HEK293 (cell line): ENCODE measurements around the gene SERPINA6.

Source experiments
- CTCF ChIA-PET: fragments of 350-600 bp; formaldehyde crosslinking; extraction: SDS; loops from one replicate; lab custom pipeline; 2021; ENCODE audit warnings: antibody characterized with exemption; lab: Yijun Ruan, JAX
- POLR2A ChIA-PET: fragments of 300-600 bp; formaldehyde crosslinking; extraction: SDS; loops from one replicate; lab custom pipeline; 2020; ENCODE audit warnings: antibody characterized with exemption, inconsistent platforms; lab: Yijun Ruan, JAX
- H3K27ac ChIP-seq: fragments of 200-500 bp; sonication (Bioruptor generic); 2 replicates; pipeline ENCODE4 v1.5.1; 2014; ENCODE audit warnings: low read depth, low read length, control low read depth, inconsistent platforms; ENCODE audit errors: extremely low read depth
- H3K36me3 ChIP-seq, 2 experiments: fragments of 200-500 bp in 1 of 2; sonication (Bioruptor generic) in 1 of 2; 1 replicate in 1 of 2; 2 replicates in 1 of 2; pipeline ENCODE4 v1.5.1; 2014 to 2017; ENCODE audit warnings: inconsistent platforms in 2 of 2, low read length in 2 of 2; ENCODE audit not compliant: control insufficient read depth in 2 of 2, insufficient read depth in 1 of 2
- H3K4me1 ChIP-seq: fragments of 200-500 bp; sonication (Bioruptor generic); 2 replicates; pipeline ENCODE4 v1.5.1; 2014; ENCODE audit warnings: mild to moderate bottlenecking, low read length, inconsistent platforms; ENCODE audit not compliant: control insufficient read depth, insufficient read depth
- H3K4me3 ChIP-seq: 2 replicates; pipeline ENCODE4 v1.5.1; 2011; ENCODE audit warnings: low read depth, mild to moderate bottlenecking, control low read depth, low read length, moderate library complexity
- H3K9me3 ChIP-seq: fragments of 200-500 bp; sonication (Bioruptor generic); 2 replicates; pipeline ENCODE4 v1.5.1; 2014; ENCODE audit warnings: low read depth, low read length, inconsistent platforms; ENCODE audit not compliant: control insufficient read depth, insufficient read depth
- BCL11A ChIP-seq: fragments of 450-650 bp; formaldehyde crosslinking; IDR thresholded peaks from 2 replicates; pipeline ENCODE4 v1.5.1; 2016; ENCODE audit warnings: low read depth, missing biosample characterization, missing genetic modification characterization
- KLF10 ChIP-seq: fragments of 450-650 bp; IDR thresholded peaks from 2 replicates; pipeline ENCODE4 v1.5.1; 2018; ENCODE audit warnings: missing biosample characterization, mild to moderate bottlenecking, missing genetic modification characterization
- KLF7 ChIP-seq: fragments of 450-650 bp; formaldehyde crosslinking; IDR thresholded peaks from 2 replicates; pipeline ENCODE4 v1.5.1; 2016; ENCODE audit warnings: missing biosample characterization, missing genetic modification characterization, borderline replicate concordance
- MEIS1 ChIP-seq: sonication (generic); formaldehyde crosslinking; IDR thresholded peaks from 2 replicates; pipeline ENCODE4 v1.8.1; 2022; ENCODE audit warnings: missing genetic modification reagents, mild to moderate bottlenecking, borderline replicate concordance
- ZBTB17 ChIP-seq: fragments of 450-650 bp; formaldehyde crosslinking; IDR thresholded peaks from 2 replicates; pipeline ENCODE4 v1.5.1; 2016; ENCODE audit warnings: missing biosample characterization, missing genetic modification characterization
- ZNF19 ChIP-seq: fragments of 450-650 bp; formaldehyde crosslinking; IDR thresholded peaks from 2 replicates; pipeline ENCODE4; 2016; ENCODE audit warnings: missing biosample characterization, missing genetic modification characterization, low read depth
- ZNF274 ChIP-seq, 2 experiments: fragments of 200-500 bp in 1 of 2; fragments of 450-650 bp in 1 of 2; sonication (Bioruptor generic) in 1 of 2; formaldehyde crosslinking in 1 of 2; IDR thresholded peaks; 2 replicates each; pipeline versions ENCODE4 v1.5.1 to v1.6.1; 2014 to 2016; ENCODE audit warnings: borderline replicate concordance in 1 of 2, inconsistent platforms in 1 of 2, low read length in 1 of 2, missing biosample characterization in 1 of 2, missing genetic modification characterization in 1 of 2
- ZNF311 ChIP-seq: fragments of 450-650 bp; formaldehyde crosslinking; IDR thresholded peaks from 2 replicates; pipeline ENCODE4 v1.5.1; 2017; ENCODE audit warnings: missing biosample characterization, missing genetic modification characterization, borderline replicate concordance
- ZNF341 ChIP-seq: fragments of 450-650 bp; formaldehyde crosslinking; IDR thresholded peaks from 2 replicates; pipeline ENCODE4; 2016; ENCODE audit warnings: low read depth, missing biosample characterization, missing genetic modification characterization
- ZNF423 ChIP-seq: fragments of 450-650 bp; formaldehyde crosslinking; IDR thresholded peaks from 2 replicates; pipeline ENCODE4 v1.5.1; 2016; ENCODE audit warnings: missing biosample characterization, missing genetic modification characterization
- ZNF544 ChIP-seq: fragments of 450-650 bp; formaldehyde crosslinking; IDR thresholded peaks from 2 replicates; pipeline ENCODE4 v1.5.0; 2017; ENCODE audit warnings: missing biosample characterization, missing genetic modification characterization
- ZNF558 ChIP-seq: fragments of 450-650 bp; formaldehyde crosslinking; IDR thresholded peaks from 2 replicates; pipeline ENCODE4 v1.5.1; 2016; ENCODE audit warnings: missing biosample characterization, missing genetic modification characterization
- ZNF560 ChIP-seq: fragments of 450-650 bp; formaldehyde crosslinking; IDR thresholded peaks from 2 replicates; pipeline ENCODE4 v1.5.1; 2017; ENCODE audit warnings: missing biosample characterization, missing genetic modification characterization, borderline replicate concordance
- ZNF660 ChIP-seq: fragments of 450-650 bp; IDR thresholded peaks from 2 replicates; pipeline ENCODE4 v1.5.1; 2018; ENCODE audit warnings: missing biosample characterization, mild to moderate bottlenecking, missing genetic modification characterization
- ZNF777 ChIP-seq: fragments of 450-650 bp; formaldehyde crosslinking; IDR thresholded peaks from 2 replicates; pipeline ENCODE4 v1.5.1; 2017; ENCODE audit warnings: missing biosample characterization, missing genetic modification characterization, borderline replicate concordance
- ZNF837 ChIP-seq: fragments of 450-650 bp; formaldehyde crosslinking; IDR thresholded peaks from 2 replicates; pipeline ENCODE4 v1.5.1; 2016; ENCODE audit warnings: missing biosample characterization, missing genetic modification characterization
- TF ChIP-seq, protein P1 (sequence below): fragments of 450-650 bp; formaldehyde crosslinking; IDR thresholded peaks from 2 replicates; pipeline ENCODE4 v1.5.1; 2016; ENCODE audit warnings: missing biosample characterization, missing genetic modification characterization, borderline replicate concordance
- TF ChIP-seq, protein P2 (sequence below): fragments of 450-650 bp; formaldehyde crosslinking; IDR thresholded peaks from 2 replicates; pipeline ENCODE4 v1.5.1; 2016; ENCODE audit warnings: missing biosample characterization, missing genetic modification characterization
- TF ChIP-seq, protein P3 (sequence below): fragments of 450-650 bp; formaldehyde crosslinking; IDR thresholded peaks from 2 replicates; pipeline ENCODE4 v1.5.1; 2017; ENCODE audit warnings: missing biosample characterization, missing genetic modification characterization
- TF ChIP-seq, protein P4 (sequence below): fragments of 450-650 bp; formaldehyde crosslinking; IDR thresholded peaks from 2 replicates; pipeline ENCODE4 v1.5.1; 2017; ENCODE audit warnings: missing biosample characterization, missing genetic modification characterization

The SERPINA6 gene

DNA sequence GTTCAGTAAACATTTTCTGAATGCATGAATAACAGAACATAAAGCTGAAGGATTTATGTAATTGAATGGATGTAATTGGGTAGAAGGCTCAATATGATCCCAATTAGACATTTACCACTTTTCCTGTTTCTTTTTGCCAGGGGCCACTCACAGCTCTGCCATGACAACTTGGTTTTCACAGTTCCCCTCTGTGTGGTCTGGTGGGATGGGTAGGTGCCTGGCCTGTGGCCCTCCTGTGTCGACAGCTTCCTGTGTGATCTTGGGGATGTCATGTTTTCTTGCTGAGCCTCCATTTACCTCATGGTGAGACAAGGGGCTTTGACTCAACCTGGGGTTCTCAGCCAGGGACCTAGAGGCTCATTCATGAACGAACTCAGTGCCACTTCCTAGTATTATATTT, 17.5 kb downstream of the SERPINA6 start:
- Histone ChIP-seq H3K9me3 (no peaks in the 10 kb centered on the region), H3K4me3 (no peak overlapping the region), H3K36me3 (no peaks in the 10 kb centered on the region), H3K27ac (no peak overlapping the region), H3K4me1 (no peaks in the 10 kb centered on the region)
- no peak for TF ChIP-seq ZNF777 (tag by site-specific recombination)
- no peak for TF ChIP-seq ZNF423
- TF ChIP-seq ZNF558 (tag by site-specific recombination) = no peak
- no peak for TF ChIP-seq ZNF560 (tag by site-specific recombination)
- TF ChIP-seq ZNF274 (IDR thresholded peaks at IDR 0.05; ENCODE audit: low read length) = no peak
- no peak for TF ChIP-seq ZNF274 (tag by site-specific recombination; IDR thresholded peaks at IDR 0.05; ENCODE audit: borderline replicate concordance)
- no peak for TF ChIP-seq ZNF311 (tag by site-specific recombination)
- no peak for TF ChIP-seq ZBTB17 (tag by site-specific recombination)
- no peak for TF ChIP-seq ZNF341 (tag by site-specific recombination)
- TF ChIP-seq, protein P1, sequence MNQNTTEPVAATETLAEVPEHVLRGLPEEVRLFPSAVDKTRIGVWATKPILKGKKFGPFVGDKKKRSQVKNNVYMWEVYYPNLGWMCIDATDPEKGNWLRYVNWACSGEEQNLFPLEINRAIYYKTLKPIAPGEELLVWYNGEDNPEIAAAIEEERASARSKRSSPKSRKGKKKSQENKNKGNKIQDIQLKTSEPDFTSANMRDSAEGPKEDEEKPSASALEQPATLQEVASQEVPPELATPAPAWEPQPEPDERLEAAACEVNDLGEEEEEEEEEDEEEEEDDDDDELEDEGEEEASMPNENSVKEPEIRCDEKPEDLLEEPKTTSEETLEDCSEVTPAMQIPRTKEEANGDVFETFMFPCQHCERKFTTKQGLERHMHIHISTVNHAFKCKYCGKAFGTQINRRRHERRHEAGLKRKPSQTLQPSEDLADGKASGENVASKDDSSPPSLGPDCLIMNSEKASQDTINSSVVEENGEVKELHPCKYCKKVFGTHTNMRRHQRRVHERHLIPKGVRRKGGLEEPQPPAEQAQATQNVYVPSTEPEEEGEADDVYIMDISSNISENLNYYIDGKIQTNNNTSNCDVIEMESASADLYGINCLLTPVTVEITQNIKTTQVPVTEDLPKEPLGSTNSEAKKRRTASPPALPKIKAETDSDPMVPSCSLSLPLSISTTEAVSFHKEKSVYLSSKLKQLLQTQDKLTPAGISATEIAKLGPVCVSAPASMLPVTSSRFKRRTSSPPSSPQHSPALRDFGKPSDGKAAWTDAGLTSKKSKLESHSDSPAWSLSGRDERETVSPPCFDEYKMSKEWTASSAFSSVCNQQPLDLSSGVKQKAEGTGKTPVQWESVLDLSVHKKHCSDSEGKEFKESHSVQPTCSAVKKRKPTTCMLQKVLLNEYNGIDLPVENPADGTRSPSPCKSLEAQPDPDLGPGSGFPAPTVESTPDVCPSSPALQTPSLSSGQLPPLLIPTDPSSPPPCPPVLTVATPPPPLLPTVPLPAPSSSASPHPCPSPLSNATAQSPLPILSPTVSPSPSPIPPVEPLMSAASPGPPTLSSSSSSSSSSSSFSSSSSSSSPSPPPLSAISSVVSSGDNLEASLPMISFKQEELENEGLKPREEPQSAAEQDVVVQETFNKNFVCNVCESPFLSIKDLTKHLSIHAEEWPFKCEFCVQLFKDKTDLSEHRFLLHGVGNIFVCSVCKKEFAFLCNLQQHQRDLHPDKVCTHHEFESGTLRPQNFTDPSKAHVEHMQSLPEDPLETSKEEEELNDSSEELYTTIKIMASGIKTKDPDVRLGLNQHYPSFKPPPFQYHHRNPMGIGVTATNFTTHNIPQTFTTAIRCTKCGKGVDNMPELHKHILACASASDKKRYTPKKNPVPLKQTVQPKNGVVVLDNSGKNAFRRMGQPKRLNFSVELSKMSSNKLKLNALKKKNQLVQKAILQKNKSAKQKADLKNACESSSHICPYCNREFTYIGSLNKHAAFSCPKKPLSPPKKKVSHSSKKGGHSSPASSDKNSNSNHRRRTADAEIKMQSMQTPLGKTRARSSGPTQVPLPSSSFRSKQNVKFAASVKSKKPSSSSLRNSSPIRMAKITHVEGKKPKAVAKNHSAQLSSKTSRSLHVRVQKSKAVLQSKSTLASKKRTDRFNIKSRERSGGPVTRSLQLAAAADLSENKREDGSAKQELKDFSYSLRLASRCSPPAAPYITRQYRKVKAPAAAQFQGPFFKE (tag by site-specific recombination) = no peak
- TF ChIP-seq ZNF19 = no peak
- no peak for TF ChIP-seq MEIS1 (CRISPR knock-in tag)
- TF ChIP-seq, protein P2, sequence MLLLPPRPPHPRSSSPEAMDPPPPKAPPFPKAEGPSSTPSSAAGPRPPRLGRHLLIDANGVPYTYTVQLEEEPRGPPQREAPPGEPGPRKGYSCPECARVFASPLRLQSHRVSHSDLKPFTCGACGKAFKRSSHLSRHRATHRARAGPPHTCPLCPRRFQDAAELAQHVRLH (tag by site-specific recombination) = no peak
- TF ChIP-seq KLF7 (tag by site-specific recombination) = no peak
- TF ChIP-seq, protein P3, sequence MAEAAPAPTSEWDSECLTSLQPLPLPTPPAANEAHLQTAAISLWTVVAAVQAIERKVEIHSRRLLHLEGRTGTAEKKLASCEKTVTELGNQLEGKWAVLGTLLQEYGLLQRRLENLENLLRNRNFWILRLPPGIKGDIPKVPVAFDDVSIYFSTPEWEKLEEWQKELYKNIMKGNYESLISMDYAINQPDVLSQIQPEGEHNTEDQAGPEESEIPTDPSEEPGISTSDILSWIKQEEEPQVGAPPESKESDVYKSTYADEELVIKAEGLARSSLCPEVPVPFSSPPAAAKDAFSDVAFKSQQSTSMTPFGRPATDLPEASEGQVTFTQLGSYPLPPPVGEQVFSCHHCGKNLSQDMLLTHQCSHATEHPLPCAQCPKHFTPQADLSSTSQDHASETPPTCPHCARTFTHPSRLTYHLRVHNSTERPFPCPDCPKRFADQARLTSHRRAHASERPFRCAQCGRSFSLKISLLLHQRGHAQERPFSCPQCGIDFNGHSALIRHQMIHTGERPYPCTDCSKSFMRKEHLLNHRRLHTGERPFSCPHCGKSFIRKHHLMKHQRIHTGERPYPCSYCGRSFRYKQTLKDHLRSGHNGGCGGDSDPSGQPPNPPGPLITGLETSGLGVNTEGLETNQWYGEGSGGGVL = no peak
- TF ChIP-seq, protein P4, sequence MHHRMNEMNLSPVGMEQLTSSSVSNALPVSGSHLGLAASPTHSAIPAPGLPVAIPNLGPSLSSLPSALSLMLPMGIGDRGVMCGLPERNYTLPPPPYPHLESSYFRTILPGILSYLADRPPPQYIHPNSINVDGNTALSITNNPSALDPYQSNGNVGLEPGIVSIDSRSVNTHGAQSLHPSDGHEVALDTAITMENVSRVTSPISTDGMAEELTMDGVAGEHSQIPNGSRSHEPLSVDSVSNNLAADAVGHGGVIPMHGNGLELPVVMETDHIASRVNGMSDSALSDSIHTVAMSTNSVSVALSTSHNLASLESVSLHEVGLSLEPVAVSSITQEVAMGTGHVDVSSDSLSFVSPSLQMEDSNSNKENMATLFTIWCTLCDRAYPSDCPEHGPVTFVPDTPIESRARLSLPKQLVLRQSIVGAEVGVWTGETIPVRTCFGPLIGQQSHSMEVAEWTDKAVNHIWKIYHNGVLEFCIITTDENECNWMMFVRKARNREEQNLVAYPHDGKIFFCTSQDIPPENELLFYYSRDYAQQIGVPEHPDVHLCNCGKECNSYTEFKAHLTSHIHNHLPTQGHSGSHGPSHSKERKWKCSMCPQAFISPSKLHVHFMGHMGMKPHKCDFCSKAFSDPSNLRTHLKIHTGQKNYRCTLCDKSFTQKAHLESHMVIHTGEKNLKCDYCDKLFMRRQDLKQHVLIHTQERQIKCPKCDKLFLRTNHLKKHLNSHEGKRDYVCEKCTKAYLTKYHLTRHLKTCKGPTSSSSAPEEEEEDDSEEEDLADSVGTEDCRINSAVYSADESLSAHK = no peak
- no peak for TF ChIP-seq ZNF837 (tag by site-specific recombination)
- TF ChIP-seq ZNF544 (tag by site-specific recombination) = no peak
- no peak for TF ChIP-seq ZNF660
- no peak for TF ChIP-seq KLF10
- no peak for TF ChIP-seq BCL11A
- ChIA-PET CTCF (no interaction called here), POLR2A (no interaction called here)
